Hepatocyte (in vitro differentiated cells): ENCODE results near the gene COQ10A.

ENCODE experiments used
- EZH2 ChIP-seq: fragments of 200-600 bp; sonication (generic); IDR thresholded peaks from 2 replicates; pipeline ENCODE4 v1.6.1; 2016; ENCODE audit warnings: antibody characterized with exemption, mild to moderate bottlenecking, borderline replicate concordance
- EZH2phosphoT487 ChIP-seq: fragments of 200-600 bp; sonication (generic); IDR thresholded peaks from one replicate; pipeline ENCODE4 v1.6.1; 2018; ENCODE audit warnings: antibody characterized with exemption, mild to moderate bottlenecking, low read depth, moderate library complexity; ENCODE audit not compliant: unreplicated experiment, severe bottlenecking
- TF ChIP-seq, protein P1 (sequence below): fragments of 200-600 bp; sonication (generic); IDR thresholded peaks from 2 replicates; pipeline ENCODE4 v1.5.1; 2016; ENCODE audit warnings: antibody characterized with exemption, mild to moderate bottlenecking; ENCODE audit not compliant: poor library complexity

DNA sequence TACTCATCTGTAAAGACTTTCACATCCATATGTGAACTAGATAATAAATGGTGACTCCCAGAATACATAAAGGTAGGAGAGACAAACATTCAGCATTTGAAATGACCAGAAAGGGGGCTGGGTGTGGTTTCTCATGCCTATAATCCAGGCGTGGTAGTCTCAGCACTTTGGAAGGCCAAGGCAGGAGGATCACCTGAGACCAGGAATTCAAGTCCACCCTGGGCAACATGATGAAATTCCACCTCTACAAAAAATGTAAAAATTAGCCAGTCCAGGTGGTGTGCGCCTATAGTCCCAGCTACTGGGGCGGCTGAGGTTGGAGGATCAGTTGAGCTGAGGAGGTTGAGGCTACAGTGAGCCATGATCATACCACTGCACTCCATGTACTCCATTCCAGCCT lies 37.5 kb downstream of the COQ10A start:
- TF ChIP-seq, protein P1, sequence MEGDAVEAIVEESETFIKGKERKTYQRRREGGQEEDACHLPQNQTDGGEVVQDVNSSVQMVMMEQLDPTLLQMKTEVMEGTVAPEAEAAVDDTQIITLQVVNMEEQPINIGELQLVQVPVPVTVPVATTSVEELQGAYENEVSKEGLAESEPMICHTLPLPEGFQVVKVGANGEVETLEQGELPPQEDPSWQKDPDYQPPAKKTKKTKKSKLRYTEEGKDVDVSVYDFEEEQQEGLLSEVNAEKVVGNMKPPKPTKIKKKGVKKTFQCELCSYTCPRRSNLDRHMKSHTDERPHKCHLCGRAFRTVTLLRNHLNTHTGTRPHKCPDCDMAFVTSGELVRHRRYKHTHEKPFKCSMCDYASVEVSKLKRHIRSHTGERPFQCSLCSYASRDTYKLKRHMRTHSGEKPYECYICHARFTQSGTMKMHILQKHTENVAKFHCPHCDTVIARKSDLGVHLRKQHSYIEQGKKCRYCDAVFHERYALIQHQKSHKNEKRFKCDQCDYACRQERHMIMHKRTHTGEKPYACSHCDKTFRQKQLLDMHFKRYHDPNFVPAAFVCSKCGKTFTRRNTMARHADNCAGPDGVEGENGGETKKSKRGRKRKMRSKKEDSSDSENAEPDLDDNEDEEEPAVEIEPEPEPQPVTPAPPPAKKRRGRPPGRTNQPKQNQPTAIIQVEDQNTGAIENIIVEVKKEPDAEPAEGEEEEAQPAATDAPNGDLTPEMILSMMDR: no peak
- no peak for TF ChIP-seq EZH2
- TF ChIP-seq EZH2phosphoT487: no peak
